ENCODE results near the gene OLFML2A. TPM values are rescaled to one million over a fixed set of nuclear protein-coding genes. Genes with fewer than 3 reads are reported as not detected.

OLFML2A gene
- total and polyA plus RNA-seq, 2 of the 13 experiments (the other 11 are each of a cell fraction or from before 2014, with no cell fraction given) = 0.01 to 0.02 TPM

DNA sequence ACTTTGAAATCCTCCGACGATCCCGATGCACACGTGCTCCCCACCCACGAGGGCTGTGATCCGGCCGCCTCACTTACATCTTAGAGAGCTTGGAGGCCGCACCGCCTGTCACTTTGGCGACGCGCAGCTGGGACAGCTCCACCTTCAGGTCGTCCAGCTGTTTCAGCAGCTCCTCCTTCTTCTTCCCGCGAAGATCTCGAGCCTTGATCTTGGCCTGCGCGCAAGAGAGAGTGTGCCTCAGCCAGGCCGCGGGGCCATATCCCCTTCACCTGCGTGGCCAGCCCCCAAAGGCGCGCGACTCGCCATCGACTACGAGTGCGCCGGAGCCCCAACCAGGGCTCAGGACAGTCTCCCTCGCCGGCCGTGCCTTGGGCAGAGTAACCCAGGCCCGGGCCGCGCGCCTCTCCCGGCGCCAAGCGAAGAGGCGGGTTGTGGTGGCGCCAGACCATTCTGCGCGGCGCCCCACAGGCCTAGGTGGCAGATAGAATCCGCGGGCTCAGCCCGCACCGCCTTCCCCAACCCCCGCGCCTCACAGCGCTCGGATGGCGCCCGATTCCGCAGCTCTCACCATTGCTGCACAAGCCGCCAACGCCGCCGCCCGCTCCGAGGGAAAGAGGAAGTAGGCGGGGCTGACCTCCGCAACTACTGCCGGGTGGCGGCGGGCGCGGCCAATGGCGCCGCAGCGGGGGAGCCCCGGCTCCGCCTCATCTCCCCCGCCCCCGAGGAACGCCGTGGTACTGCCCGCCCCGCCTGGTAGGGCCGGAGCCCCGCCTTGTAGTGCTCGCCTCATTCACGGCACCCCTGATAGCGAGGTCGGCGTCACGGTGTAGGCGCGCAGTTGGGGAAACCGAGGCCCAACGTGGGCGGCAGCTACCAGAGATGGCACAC, 84.7 kb downstream of the OLFML2A start, which contains the start of the genes ARPC5L and RPL35 (continued):
- TF ChIP-seq MIER2 (CRISPR knock-in tag; IDR thresholded peaks at IDR 0.05) (no peak), LCORL (IDR thresholded peaks at IDR 0.05) (no peak), LCORL (CRISPR knock-in tag; IDR thresholded peaks at IDR 0.05) (no peak; the same call in 1 of the 2 replicates), CBX2 (IDR thresholded peaks at IDR 0.05; ENCODE audit: low read depth, low read length) (no peak), CBX2 (CRISPR knock-in tag; IDR thresholded peaks at IDR 0.05; ENCODE audit: low read depth) (no peak), EEA1 (CRISPR knock-in tag; IDR thresholded peaks at IDR 0.05; ENCODE audit: borderline replicate concordance) (peak; percentile 96), EHMT2 (IDR thresholded peaks at IDR 0.05; ENCODE audit: borderline replicate concordance, low read depth, low read length) (no peak), YEATS2 (CRISPR knock-in tag; IDR thresholded peaks at IDR 0.05; ENCODE audit: borderline replicate concordance) (peak; percentile 100), GABPB1 (CRISPR knock-in tag; IDR thresholded peaks at IDR 0.05) (peak; percentile 99), HOXD1 (CRISPR knock-in tag; IDR thresholded peaks at IDR 0.05) (0 out of 2 replicates have a peak, but pooled peaks have one; percentile 11), GATAD1 (CRISPR knock-in tag; IDR thresholded peaks at IDR 0.05) (peak; percentile 81; the same call in 1 of the 2 replicates), SSRP1 (CRISPR knock-in tag; IDR thresholded peaks at IDR 0.05) (no peak), ZNF775 (CRISPR knock-in tag; IDR thresholded peaks at IDR 0.05; ENCODE audit: borderline replicate concordance) (no peak), NFRKB (IDR thresholded peaks at IDR 0.05) (no peak), TOE1 (CRISPR knock-in tag; IDR thresholded peaks at IDR 0.05) (no peak; the same call in 1 of the 2 replicates)
- TF ChIP-seq, protein P1, sequence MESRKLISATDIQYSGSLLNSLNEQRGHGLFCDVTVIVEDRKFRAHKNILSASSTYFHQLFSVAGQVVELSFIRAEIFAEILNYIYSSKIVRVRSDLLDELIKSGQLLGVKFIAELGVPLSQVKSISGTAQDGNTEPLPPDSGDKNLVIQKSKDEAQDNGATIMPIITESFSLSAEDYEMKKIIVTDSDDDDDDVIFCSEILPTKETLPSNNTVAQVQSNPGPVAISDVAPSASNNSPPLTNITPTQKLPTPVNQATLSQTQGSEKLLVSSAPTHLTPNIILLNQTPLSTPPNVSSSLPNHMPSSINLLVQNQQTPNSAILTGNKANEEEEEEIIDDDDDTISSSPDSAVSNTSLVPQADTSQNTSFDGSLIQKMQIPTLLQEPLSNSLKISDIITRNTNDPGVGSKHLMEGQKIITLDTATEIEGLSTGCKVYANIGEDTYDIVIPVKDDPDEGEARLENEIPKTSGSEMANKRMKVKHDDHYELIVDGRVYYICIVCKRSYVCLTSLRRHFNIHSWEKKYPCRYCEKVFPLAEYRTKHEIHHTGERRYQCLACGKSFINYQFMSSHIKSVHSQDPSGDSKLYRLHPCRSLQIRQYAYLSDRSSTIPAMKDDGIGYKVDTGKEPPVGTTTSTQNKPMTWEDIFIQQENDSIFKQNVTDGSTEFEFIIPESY (CRISPR knock-in tag; IDR thresholded peaks at IDR 0.05) = no peak; the same call in 1 of the 2 replicates
- TF ChIP-seq, protein P2, sequence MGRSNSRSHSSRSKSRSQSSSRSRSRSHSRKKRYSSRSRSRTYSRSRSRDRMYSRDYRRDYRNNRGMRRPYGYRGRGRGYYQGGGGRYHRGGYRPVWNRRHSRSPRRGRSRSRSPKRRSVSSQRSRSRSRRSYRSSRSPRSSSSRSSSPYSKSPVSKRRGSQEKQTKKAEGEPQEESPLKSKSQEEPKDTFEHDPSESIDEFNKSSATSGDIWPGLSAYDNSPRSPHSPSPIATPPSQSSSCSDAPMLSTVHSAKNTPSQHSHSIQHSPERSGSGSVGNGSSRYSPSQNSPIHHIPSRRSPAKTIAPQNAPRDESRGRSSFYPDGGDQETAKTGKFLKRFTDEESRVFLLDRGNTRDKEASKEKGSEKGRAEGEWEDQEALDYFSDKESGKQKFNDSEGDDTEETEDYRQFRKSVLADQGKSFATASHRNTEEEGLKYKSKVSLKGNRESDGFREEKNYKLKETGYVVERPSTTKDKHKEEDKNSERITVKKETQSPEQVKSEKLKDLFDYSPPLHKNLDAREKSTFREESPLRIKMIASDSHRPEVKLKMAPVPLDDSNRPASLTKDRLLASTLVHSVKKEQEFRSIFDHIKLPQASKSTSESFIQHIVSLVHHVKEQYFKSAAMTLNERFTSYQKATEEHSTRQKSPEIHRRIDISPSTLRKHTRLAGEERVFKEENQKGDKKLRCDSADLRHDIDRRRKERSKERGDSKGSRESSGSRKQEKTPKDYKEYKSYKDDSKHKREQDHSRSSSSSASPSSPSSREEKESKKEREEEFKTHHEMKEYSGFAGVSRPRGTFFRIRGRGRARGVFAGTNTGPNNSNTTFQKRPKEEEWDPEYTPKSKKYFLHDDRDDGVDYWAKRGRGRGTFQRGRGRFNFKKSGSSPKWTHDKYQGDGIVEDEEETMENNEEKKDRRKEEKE (IDR thresholded peaks at IDR 0.05) = no peak
- TF ChIP-seq, protein P3, sequence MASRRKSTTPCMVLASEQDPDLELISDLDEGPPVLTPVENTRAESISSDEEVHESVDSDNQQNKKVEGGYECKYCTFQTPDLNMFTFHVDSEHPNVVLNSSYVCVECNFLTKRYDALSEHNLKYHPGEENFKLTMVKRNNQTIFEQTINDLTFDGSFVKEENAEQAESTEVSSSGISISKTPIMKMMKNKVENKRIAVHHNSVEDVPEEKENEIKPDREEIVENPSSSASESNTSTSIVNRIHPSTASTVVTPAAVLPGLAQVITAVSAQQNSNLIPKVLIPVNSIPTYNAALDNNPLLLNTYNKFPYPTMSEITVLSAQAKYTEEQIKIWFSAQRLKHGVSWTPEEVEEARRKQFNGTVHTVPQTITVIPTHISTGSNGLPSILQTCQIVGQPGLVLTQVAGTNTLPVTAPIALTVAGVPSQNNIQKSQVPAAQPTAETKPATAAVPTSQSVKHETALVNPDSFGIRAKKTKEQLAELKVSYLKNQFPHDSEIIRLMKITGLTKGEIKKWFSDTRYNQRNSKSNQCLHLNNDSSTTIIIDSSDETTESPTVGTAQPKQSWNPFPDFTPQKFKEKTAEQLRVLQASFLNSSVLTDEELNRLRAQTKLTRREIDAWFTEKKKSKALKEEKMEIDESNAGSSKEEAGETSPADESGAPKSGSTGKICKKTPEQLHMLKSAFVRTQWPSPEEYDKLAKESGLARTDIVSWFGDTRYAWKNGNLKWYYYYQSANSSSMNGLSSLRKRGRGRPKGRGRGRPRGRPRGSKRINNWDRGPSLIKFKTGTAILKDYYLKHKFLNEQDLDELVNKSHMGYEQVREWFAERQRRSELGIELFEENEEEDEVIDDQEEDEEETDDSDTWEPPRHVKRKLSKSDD (CRISPR knock-in tag; IDR thresholded peaks at IDR 0.05; ENCODE audit: low read depth) = no peak

Data from HepG2 (cell line).